ENCODE data around the gene PWWP2B. TPM values are rescaled to one million over a fixed set of nuclear protein-coding genes. Genes with fewer than 3 reads are reported as not detected.

Gene PWWP2B
- total and polyA plus RNA-seq, 2 experiments from 2014 or later, result 0.66 to 5.8 TPM

- no peak overlapping the region for H2AFZ ChIP-seq
- no peak overlapping the region for H3K27ac ChIP-seq
- in situ Hi-C loops (cut with MboI), result no loop called here
- DNase-seq, result no peak
- no peak overlapping the region for H3K4me3 ChIP-seq
- H3K9me2 ChIP-seq (ENCODE audit: insufficient read depth), result no peaks in the 10 kb centered on the region
- no peaks in the 10 kb centered on the region for H3F3A ChIP-seq (ENCODE audit: insufficient read depth)
- H3K9me3 ChIP-seq (ENCODE audit: low read depth), result no peaks in the 10 kb centered on the region
- H3K9ac ChIP-seq, result no peak overlapping the region
- H4K20me1 ChIP-seq (ENCODE audit: insufficient read depth), result no peaks in the 10 kb centered on the region
- no peak overlapping the region for H3K4me2 ChIP-seq (ENCODE audit: unreplicated experiment)
- no peaks in the 10 kb centered on the region for H3K79me2 ChIP-seq (ENCODE audit: insufficient read depth)
- TF ChIP-seq EZH2 (IDR thresholded peaks at IDR 0.05; ENCODE audit: insufficient read depth, poor library complexity, severe bottlenecking) (no peak), EZH2phosphoT487 (IDR thresholded peaks at IDR 0.05; ENCODE audit: insufficient read depth, low read depth) (no peak)
- no peaks in the 10 kb centered on the region for H3K27me3 ChIP-seq (replicated peaks; ENCODE audit: insufficient read depth)
- no peaks in the 10 kb centered on the region for H3K36me3 ChIP-seq (ENCODE audit: low read depth)
- no peaks in the 10 kb centered on the region for H3K4me1 ChIP-seq (ENCODE audit: insufficient read depth)
- 88 to 89% methylated on average over 18 of the region's 18 CpGs for WGBS, 2 experiments (ENCODE audit: low coverage in 1 of 2, low lambda C conversion rate in 2 of 2, missing lambda C conversion rate in 2 of 2)
Measured at GRCh38 chr10:132439424-132440163, 42.6 kb downstream of the PWWP2B start.

GRCh38 chr10:132440791-132441565, 44.0 kb downstream of the PWWP2B start:
- in situ Hi-C loops (cut with MboI), result no loop called here
- Histone ChIP-seq H3K36me3 (ENCODE audit: low read depth) (no peaks in the 10 kb centered on the region), H3K4me1 (ENCODE audit: insufficient read depth) (no peaks in the 10 kb centered on the region), H3K9me3 (ENCODE audit: low read depth) (no peaks in the 10 kb centered on the region), H3K27me3 (replicated peaks; ENCODE audit: insufficient read depth) (no peaks in the 10 kb centered on the region), H3K9ac (no peak overlapping the region), H3K4me2 (ENCODE audit: unreplicated experiment) (no peak overlapping the region), H3K27ac (no peak overlapping the region), H3K4me3 (no peak overlapping the region), H2AFZ (no peak overlapping the region), H3F3A (ENCODE audit: insufficient read depth) (no peaks in the 10 kb centered on the region), H4K20me1 (ENCODE audit: insufficient read depth) (no peaks in the 10 kb centered on the region), H3K9me2 (ENCODE audit: insufficient read depth) (no peaks in the 10 kb centered on the region), H3K79me2 (ENCODE audit: insufficient read depth) (no peaks in the 10 kb centered on the region)
- TF ChIP-seq EZH2phosphoT487 (IDR thresholded peaks at IDR 0.05; ENCODE audit: insufficient read depth, low read depth) (no peak), EZH2 (IDR thresholded peaks at IDR 0.05; ENCODE audit: insufficient read depth, poor library complexity, severe bottlenecking) (no peak)
- 78 to 82% methylated on average over 25 of the region's 25 CpGs for WGBS, 2 experiments (ENCODE audit: low coverage in 1 of 2, low lambda C conversion rate in 2 of 2, missing lambda C conversion rate in 2 of 2)
- DNase-seq, result no peak

DNA sequence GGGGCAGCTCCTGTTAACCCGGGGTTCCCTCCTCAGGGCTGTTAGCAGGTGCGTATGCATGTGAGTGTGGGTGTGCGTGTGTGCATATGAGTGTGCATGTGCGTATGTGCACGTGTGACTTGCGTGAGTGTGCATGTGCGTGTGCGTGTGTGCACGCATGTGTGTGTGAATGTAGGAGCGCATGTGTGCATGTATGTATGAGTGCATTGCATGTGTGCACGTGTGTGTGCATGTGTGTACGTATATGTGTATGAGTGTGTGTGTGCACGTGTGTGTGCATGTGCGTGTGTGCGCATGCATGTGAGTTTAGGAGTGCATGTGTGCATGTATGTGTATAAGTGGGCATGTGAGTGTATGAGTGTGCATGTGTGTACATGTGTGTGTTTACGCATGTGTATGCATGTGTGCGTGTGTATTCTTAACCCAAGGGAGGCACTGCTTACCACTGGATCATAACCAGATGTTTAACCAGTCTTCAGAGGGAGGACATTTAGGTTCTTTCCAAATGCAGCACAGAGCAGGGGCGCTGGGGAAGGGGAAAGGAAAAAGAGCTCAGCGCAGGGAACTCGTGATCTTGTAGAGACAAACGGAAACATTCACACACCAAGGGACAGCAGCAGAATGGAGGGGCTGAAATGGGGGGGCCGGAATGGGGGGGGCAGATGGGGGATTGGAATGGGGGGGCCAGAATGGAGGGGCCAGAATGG, 45.0 kb downstream of the PWWP2B start:
- H3K4me1 ChIP-seq (ENCODE audit: insufficient read depth), result no peaks in the 10 kb centered on the region
- H4K20me1 ChIP-seq (ENCODE audit: insufficient read depth), result no peaks in the 10 kb centered on the region
- WGBS, 2 experiments (ENCODE audit: low coverage in 1 of 2, low lambda C conversion rate in 2 of 2, missing lambda C conversion rate in 2 of 2), result 86 to 88% methylated on average over 22 of the region's 22 CpGs
- in situ Hi-C loops (cut with MboI), result no loop called here
- H3K36me3 ChIP-seq (ENCODE audit: low read depth), result no peaks in the 10 kb centered on the region
- no peaks in the 10 kb centered on the region for H3K27me3 ChIP-seq (replicated peaks; ENCODE audit: insufficient read depth)
- H3K9me3 ChIP-seq (ENCODE audit: low read depth), result no peaks in the 10 kb centered on the region
- no peaks in the 10 kb centered on the region for H3K79me2 ChIP-seq (ENCODE audit: insufficient read depth)
- no peaks in the 10 kb centered on the region for H3K9me2 ChIP-seq (ENCODE audit: insufficient read depth)
- no peak for DNase-seq
- no peak overlapping the region for H3K9ac ChIP-seq
- no peak overlapping the region for H3K4me3 ChIP-seq
- H3K27ac ChIP-seq, result no peak overlapping the region
- no peaks in the 10 kb centered on the region for H3F3A ChIP-seq (ENCODE audit: insufficient read depth)
- H3K4me2 ChIP-seq (ENCODE audit: unreplicated experiment), result no peak overlapping the region
- TF ChIP-seq EZH2 (IDR thresholded peaks at IDR 0.05; ENCODE audit: insufficient read depth, poor library complexity, severe bottlenecking) (no peak), EZH2phosphoT487 (IDR thresholded peaks at IDR 0.05; ENCODE audit: insufficient read depth, low read depth) (no peak)
- no peak overlapping the region for H2AFZ ChIP-seq

GRCh38 chr10:132442636-132443035, 45.6 kb downstream of the PWWP2B start:
- 60 to 62% methylated on average over 9 to 10 of the region's 10 CpGs for WGBS, 2 experiments (ENCODE audit: low coverage in 1 of 2, low lambda C conversion rate in 2 of 2, missing lambda C conversion rate in 2 of 2)
- H3K9me3 ChIP-seq (ENCODE audit: low read depth), result no peaks in the 10 kb centered on the region

More at GRCh38 chr10:132442636-132443035, 45.6 kb downstream of the PWWP2B start:
- Histone ChIP-seq H3K79me2 (ENCODE audit: insufficient read depth) (no peaks in the 10 kb centered on the region), H2AFZ (no peak overlapping the region), H4K20me1 (ENCODE audit: insufficient read depth) (no peaks in the 10 kb centered on the region), H3K27ac (no peak overlapping the region), H3K9me2 (ENCODE audit: insufficient read depth) (no peaks in the 10 kb centered on the region), H3K4me3 (no peak overlapping the region), H3K27me3 (replicated peaks; ENCODE audit: insufficient read depth) (no peaks in the 10 kb centered on the region), H3K4me2 (ENCODE audit: unreplicated experiment) (no peak overlapping the region), H3K4me1 (ENCODE audit: insufficient read depth) (no peaks in the 10 kb centered on the region), H3K9ac (no peak overlapping the region), H3F3A (ENCODE audit: insufficient read depth) (no peaks in the 10 kb centered on the region), H3K36me3 (ENCODE audit: low read depth) (no peaks in the 10 kb centered on the region)
- no peak for TF ChIP-seq EZH2 (IDR thresholded peaks at IDR 0.05; ENCODE audit: insufficient read depth, poor library complexity, severe bottlenecking)
- no peak for TF ChIP-seq EZH2phosphoT487 (IDR thresholded peaks at IDR 0.05; ENCODE audit: insufficient read depth, low read depth)
- DNase-seq, result no peak
- in situ Hi-C loops (cut with MboI), result no loop called here
